SKM-1 (cell line): ENCODE results near the gene ZNF213.
A peak's percentile ranks its signal among the peaks of the same experiment; 100 is the strongest.

Experiments
- DNase-seq: peaks from one replicate; lab custom pipeline; 2025; ENCODE audit not compliant: unreplicated experiment; lab: John Stamatoyannopoulos, UW

ZNF213 gene, protein sequence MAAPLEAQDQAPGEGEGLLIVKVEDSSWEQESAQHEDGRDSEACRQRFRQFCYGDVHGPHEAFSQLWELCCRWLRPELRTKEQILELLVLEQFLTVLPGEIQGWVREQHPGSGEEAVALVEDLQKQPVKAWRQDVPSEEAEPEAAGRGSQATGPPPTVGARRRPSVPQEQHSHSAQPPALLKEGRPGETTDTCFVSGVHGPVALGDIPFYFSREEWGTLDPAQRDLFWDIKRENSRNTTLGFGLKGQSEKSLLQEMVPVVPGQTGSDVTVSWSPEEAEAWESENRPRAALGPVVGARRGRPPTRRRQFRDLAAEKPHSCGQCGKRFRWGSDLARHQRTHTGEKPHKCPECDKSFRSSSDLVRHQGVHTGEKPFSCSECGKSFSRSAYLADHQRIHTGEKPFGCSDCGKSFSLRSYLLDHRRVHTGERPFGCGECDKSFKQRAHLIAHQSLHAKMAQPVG

DNA sequence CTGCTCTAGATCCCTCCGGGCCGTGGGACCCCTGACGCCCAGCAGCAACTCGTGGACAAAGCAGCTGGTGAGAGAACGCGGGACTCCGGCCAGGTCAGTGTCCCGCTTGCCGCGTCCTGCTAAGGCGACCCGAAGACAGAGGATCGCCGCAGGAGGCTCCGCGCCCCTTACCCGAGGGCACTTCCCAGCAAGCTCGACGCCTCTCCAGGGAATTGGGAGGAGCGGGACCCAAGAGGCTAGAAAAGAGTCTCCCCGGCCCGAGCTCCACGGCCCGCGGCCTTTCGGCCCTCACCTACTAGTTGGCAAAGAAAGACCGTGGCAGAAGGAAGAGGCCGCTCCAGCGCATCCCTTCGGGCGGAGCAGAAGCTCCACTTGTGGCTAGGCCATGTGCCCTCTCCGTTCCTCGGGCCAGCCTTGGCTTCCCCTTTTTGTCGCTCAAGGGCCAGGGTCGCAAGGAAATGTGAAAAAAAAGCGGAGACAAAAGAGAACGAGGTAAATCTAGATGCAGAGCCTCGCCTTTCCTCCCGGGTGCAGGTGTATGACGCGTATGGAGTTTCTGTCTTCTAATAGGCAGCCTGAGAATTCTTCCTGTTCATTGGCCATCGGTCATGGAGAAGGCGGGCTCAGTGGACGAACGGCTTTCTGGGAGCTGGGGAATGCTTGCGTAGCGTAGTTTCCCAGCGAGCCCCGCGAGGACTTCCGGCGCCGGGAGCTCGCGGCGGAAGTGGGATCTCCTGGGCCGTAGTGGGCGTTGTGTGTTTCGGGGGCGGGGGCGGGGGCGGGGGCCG is at the start of gene ZNF213:
Gene ZNF213, plus strand, starts transcription at position 692 of the 788 bp plus-strand sequence. CDS start 2,252 bp downstream, outside the sequence.
- DNase-seq: peak; percentile 99

DNA sequence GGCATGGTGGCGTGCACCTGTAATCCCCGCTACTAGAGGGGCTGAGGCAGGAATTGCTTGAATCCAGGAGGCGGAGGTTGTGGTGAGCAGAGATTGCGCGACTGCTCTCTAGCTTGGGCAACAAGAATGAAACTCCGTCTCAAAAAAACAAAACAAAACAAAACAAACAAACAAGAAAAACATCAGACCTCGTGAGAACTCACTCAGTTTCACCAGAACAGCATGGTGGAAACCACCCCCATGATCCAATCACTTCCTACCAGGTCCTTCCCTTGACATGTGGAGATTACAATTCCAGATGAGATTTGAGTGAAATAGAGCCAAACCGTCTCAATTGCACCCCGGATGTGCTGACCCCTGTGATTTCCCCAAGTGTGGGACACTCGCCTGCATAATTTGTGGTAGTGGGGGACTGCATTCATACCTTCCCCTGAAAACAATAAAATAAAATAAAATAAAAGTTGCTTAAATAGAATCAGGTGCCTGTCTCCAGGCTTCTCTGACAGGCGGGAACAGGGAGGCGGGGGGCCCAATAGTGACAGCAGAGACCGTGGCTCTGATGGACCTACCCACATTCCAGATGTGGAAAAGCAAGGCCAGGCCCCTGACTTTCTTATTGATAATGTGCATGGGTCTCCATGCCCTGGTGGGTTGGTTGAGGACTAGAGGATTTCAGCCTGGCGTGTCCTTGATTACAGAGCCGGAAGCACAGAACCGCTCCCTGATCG is 48.8 kb upstream of the ZNF213 start:
- no peak for DNase-seq

DNA sequence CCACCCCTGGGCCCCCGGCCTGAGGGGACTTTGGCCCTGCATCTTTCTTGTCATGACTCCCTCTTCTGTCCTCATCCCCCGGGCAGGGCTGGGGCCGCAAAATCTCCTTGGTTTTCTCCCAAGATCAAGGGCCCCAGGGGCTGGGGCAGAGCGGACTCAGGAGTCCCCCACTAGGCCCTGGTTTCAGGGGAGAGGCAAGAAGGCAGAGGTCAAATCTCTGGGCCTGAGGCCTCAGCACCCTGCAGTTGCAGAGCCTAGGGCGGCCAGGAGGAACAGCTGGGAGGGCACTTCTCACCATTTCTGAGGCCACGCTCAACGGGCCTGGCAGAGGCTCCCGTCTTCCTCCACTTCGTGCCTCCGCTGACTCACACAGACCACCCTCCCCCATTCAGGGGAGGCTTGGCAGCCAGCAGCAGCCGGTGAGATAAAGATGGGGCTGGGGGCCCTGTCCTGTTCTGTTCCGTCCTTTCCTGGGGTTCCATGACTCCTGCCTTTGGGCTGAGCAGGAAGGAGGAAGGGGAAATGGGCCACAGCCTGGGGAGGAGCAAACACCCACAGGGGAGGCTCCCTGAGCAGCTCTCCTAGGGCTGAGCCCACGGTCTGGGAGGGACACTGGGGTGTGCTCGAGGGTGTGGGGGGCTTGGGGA is 48.1 kb upstream of the ZNF213 start:
- no peak for DNase-seq

DNA sequence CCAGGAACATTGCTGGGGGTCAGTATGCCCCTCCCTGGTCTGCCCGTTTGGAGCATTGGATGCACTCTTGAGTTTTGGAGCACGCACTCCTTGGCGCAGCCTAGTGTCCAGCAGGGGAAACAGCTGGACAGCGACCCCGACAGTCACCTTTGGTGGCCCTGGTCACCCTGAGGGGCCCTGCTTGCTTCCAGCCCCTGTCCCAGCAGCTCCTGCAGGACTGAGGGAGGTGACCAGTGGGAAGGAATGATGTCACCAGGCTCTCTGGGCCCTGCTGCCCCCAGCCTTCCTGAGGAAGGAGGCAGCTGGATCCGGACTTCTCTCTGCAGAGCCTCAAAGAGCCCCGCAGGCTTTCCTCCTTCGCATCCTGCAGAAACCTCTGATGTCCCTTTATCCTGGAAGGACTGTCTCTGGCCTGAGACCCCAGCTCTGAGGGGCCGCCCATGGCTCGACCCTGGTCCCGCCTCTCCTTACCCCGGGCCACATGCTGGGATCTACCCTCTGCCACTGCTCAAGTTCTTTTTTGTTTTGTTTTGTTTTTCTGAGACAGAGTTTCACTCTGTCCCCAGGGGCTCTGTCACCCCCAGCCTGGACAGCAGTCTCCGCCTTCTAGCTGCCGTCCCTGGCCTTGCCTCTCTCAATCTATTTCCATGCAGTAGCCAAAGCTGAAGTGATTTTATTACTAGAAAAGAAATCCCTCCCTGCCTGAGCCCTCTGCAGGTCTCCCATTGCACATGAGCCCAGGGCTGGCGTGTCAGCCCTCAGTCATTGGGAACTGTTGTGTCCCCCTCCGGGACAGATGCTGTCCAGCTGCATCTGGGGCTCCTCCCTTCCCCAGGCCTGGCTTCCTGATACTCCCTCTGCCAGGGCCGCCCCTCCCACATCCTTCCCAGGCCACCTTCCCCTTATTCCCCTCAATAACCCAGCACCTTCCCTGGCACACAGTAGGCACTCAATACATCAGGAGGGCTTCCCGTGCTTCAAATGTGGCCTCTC is 47.3 kb upstream of the ZNF213 start:
- no peak for DNase-seq

DNA sequence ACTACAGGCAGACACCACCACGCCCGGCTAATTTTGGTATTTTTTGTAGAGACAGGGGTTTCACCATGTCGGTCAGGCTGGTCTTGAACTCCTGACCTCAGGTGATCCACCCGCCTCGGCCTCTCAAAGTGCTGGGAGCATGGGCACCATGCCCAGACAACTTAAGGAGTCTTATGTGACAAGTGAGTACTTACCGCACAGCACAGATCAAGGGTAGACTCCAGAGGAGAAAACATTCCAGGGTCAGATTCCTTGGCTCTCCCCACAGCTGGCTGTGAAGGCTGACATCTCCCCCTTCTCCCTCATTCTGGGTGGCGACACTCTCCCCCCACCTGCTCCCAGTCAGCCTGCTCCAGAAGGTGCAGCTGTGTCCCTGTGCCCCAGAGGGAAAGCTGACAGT is 46.4 kb upstream of the ZNF213 start:
- DNase-seq: no peak

DNA sequence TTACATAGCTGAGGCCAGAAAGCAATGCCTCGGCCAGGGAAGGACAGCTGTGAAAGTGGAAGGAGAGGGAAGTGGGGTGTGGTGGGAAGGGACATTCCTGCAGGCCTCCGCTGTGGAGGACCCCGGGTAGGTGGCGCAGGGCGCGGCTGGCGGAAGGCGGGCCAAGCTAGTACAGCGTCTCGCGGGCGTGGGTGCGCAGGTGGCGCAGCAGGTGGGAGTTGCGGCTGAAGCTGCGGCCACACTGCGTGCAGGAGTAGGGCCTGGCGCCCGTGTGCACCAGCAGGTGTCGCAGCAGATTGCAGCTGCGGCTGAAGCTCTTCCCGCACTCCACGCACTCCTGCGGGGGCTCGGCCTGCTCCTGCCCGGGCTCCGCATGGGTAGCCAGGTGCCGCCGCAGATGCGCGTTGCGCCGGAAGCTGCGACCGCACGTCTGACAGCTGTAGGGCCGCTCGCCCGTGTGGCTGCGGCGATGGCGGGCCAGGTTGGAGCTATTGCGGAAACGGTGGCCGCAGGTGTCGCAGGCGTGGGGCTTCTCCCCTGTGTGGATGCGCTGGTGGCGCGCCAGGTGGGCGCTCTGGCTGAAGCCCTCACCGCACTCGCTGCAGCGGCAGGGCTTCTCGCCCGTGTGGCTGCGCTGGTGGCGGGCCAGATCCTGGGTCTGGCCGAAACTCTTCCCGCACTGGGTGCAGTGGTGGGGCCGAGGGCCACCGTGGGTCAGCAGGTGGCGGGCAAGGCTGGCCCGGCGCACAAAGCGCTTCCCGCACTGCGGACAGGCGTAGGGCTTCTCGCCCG is 45.7 kb upstream of the ZNF213 start:
- DNase-seq: no peak

DNA sequence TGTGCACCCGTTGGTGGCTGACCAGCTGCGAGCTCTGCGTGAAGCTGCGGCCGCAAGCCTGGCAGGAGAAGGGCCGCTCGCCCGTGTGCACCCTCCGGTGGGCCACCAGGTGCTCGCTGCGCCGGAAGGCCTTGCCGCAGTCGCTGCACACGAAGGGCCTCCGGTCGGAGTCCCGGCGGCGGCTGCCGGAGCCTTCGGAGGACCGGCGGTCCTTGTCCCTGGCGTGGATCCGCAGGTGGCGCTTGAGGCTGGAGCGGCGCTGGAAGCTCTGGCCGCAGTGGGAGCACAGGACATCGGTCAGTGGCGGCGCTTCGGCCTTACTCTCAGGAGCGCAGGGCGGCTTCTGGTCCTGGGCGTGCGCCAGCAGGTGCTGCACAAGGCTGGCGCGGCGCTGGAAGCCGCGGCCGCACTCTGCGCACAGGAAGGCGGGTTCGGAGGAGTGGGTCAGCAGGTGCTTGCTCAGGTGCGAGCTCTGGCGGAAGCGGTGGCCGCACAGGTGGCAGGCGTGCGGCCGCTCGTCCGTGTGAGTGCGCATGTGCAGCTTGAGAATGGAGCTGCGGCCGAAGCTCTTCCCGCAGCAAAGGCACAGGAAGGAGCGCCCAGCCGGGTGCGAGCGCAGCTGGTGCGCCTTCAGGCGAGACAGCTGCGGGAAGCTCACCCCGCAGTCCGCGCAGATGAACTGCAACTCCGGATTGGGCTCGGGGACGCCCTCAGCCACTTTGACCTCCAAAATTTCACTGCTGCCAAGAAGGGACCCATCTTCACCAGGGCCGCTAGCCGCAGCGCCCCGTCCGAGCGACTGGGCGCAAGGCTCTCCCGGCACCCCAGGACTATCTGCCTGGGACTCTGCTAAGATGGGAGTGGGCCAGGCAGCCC is 44.9 kb upstream of the ZNF213 start:
- no peak for DNase-seq

DNA sequence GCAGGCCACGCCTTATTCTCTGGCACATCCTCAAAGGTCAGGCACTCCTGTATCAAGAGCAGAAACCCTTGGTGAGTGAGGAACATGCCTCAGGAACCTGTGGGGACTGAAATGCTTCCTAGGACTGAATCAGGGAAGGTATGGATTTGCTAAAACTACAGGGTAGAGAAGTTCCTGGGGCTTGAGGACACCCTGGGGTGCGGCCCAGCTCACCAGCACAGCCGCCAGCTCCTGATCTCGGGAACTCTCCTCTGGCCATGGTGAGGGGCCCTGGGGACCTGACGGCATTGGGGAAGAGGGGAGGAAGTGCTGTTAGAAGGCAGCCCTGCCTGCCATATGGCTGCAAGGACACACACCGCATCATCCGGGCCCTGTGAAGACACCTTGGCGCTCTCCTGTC is 43.3 kb upstream of the ZNF213 start:
- DNase-seq: no peak

DNA sequence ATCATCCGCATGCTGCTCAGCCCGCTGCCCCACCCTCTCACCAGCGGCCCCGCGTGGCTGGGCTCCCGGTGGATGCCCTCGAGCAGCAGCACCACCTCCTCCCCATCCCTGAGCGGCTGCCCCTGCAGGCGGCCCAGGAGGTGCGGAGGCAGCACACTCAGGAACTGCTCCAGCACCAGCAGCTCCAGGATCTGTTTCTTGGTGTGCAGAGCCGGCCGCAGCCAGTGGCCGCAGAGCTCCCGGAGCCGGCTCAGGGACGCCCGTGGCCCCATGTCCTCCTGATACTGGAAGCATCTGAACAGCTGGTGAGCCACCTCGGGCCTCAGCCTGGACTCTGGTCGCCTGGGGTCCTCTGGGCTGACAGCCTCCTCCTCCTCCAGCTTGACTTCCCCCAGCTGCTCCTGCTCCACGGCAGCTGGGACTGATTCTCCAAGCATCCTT is 42.3 kb upstream of the ZNF213 start:
- DNase-seq: no peak

DNA sequence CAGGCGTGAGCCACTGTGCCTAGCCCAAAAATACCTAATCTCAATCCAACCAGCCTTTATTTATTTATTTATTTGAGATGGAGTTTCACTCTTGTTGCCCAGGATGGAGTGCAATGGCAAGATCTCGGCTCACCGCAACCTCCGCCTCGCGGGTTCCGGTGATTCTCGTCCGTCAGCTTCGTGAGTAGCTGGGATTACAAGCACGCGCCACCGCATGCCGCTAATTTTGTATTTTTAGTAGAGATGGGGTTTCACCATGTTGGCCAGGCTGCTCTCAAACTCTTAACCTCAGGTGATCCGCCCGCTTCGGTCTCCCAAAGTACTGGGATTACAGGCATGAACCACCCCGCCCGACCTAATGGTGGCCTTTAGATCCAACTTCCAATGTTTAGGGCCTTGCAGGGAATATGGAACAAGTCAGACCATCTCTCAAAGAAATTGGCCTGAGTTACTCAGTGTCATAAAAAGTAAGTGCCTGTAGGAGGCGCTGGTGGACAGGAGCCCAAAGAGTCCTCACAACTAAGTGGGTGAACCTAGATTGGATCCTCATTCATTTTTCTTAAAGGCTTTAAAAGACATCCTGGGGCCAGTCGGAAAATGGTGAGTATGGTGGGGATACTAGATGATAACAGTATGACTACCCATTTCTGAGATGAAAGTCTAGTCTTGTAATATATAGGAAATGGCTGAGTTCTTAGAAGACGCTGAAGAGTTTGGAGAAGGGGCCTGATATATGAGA is 40.4 kb upstream of the ZNF213 start:
- DNase-seq: no peak

DNA sequence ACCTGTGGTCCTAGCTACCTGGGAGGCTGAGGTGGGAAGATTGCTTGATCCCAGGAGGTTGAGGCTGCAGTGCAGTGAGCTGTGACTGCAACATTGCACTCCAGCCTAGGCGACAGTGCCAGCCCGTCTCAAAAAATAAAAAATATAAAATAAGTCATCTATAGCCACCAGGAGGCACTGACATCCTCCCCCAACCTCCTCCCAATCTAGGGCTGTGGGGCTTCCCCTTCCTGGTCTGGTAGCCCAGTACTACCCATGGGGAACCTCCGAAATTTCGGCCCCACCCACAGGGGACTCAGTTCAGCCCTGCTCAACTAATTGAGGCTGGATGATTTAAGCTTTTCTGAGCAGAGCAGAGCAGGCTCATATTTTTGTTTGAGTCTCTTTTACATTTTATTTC is 39.0 kb upstream of the ZNF213 start:
- DNase-seq: peak; percentile 76

DNA sequence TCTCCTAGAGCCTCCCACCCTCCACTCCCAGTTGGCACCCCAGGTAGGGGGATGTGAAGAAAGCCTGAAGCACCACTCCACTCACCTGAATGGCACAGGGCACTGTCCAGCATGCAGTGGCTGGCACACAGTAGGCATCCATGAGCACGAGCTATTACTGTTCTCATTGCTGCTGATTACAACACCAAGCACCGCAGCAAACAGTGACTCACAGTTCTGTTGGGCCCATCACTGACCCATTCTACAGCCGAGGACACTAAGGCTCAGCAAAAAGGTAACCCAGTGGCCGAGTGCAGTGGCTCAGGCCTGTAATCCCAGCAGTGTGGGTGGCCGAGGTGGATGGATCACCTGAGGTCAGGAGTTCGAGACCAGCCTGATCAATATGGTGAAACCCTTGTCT is 38.5 kb upstream of the ZNF213 start:
- no peak for DNase-seq

DNA sequence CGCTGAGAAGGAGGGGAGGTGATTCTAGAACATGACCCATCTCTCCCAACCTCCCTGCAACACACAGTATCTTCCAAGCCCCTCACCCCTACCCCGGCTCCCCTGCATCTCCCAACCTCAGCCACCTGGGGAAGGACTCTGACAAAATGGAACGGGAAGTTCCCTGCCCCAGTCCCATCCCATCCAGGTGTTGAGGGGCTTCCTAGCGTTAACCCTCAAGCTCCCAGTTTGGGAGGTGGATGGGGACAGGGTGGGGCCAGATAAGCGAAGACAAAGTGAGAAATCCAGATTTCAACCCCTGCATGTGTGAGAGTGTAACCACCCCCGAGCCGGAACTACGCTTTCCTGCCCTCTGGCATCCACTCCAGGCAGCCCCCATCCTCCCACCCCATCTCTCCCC is 37.6 kb upstream of the ZNF213 start:
- no peak for DNase-seq

DNA sequence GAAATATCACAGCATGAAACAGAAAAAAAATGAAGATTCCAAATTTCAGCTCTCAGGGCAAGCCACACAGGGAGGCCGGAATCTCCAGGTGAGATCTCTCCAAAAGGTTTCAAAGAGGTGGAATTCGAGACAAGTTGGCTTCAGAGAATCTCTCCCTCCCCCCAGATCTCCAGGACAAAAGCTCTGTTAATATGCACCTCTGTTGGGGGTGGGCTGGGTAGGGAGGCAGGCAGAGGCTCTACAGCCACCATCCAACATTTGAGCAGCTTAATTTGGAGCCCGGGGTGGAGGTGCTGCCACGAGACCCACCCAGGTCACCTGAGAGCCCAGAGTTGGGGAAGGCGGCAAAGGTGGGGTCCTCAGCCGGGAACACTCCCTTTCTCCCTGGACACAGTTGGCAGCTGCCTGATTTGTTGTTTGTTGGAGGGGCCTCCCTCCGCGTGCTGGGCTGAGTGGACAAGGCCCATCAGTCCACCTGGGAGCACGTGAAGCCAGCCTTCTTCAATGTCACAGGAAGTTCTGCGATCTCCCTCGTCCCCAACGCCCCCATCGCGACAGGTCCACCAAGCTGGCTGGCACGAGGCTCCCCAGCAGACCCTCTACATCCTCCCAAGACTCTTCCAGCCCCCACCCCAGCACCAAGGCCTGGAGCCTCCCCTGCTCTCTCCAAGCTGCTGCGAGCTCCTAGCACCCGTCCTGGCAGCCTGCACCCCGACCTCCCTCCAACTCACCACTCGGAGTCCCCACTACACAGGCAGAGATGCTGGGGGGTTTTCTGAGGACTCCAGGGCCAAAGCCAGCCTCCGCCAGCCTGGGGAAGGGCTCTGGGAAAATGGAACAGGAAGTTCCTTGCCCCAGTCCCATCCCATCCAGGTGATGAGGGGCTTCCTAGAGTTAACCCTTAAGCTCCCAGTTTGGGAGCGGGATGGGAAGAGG is 36.1 kb upstream of the ZNF213 start, which contains the start of gene ZSCAN10:
Gene ZSCAN10, minus strand, starts transcription at position 836 of the 936 bp plus-strand sequence. CDS start 6,357 bp downstream, outside the sequence.
- DNase-seq: no peak

DNA sequence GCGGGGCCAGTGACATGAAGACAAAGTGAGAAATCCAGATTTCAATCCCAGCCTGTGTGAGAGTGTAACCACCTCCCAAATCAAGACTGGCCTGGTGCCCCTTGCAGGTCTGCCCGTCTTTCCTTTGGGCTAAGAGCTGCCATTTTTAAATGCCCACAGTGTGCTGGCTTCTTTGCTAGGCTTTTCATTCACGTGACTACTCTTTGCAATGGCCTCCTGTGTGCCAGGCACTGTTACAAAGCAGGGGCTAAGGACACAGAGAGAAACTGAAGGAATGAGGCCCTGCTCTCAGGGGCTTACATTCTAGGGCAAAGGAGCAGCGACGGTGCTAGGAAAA is 35.5 kb upstream of the ZNF213 start:
- no peak for DNase-seq
